Astrocyte (in vitro differentiated cells and primary cell): ENCODE measurements around the gene DCBLD1. TPM values are rescaled to one million over a fixed set of nuclear protein-coding genes. Genes with fewer than 3 reads are reported as not detected.

Experiments used
- DNase-seq: peaks from one replicate; pipeline ENCODE4 v3.0.0-alpha.2; 2010; ENCODE audit warnings: low read depth
- FAIRE-seq: peaks from 2 replicates; lab custom pipeline; 2011; peaks lifted over from hg19 to GRCh38; lab: Jason Lieb, UNC
- H2AFZ ChIP-seq: 2 replicates; pipeline ENCODE4 v1.6.0; 2012; ENCODE audit warnings: low read depth, low read length, inconsistent platforms
- H3K27ac ChIP-seq: 2 replicates; pipeline ENCODE4 v1.5.1; 2011; ENCODE audit warnings: low read depth, low read length, inconsistent platforms
- H3K27me3 ChIP-seq: 2 replicates; pipeline ENCODE4 v1.6.0; 2011; ENCODE audit warnings: low read length, inconsistent platforms; ENCODE audit not compliant: insufficient read depth
- H3K36me3 ChIP-seq: 2 replicates; pipeline ENCODE4 v1.5.1; 2011; ENCODE audit warnings: low read length, inconsistent platforms; ENCODE audit not compliant: insufficient read depth
- H3K4me1 ChIP-seq: 2 replicates; pipeline ENCODE4 v1.5.1; 2011; ENCODE audit warnings: low read length, inconsistent platforms; ENCODE audit not compliant: insufficient read depth
- H3K4me2 ChIP-seq: 2 replicates; pipeline ENCODE4 v1.6.0; 2012; ENCODE audit warnings: low read length, inconsistent platforms
- H3K4me3 ChIP-seq: 2 replicates; pipeline ENCODE4 v1.5.1; 2011; ENCODE audit warnings: low read depth, mild to moderate bottlenecking, low read length, inconsistent platforms; ENCODE audit not compliant: insufficient read depth
- H3K79me2 ChIP-seq: 2 replicates; pipeline ENCODE4 v1.6.0; 2012; ENCODE audit warnings: mild to moderate bottlenecking, low read length, inconsistent platforms; ENCODE audit not compliant: insufficient read depth
- H3K9ac ChIP-seq: 2 replicates; pipeline ENCODE4 v1.6.0; 2012; ENCODE audit warnings: mild to moderate bottlenecking, low read length, inconsistent platforms
- H3K9me3 ChIP-seq: 2 replicates; pipeline ENCODE4 v1.5.1; 2012; ENCODE audit warnings: low read depth, mild to moderate bottlenecking, low read length, inconsistent platforms; ENCODE audit not compliant: insufficient read depth
- H4K20me1 ChIP-seq: 2 replicates; pipeline ENCODE4 v1.6.0; 2012; ENCODE audit warnings: low read length, inconsistent platforms; ENCODE audit not compliant: insufficient read depth
- H3K27ac Mint-ChIP-seq: one replicate; pipeline ENCODE4 v1.8.0; 2021; ENCODE audit warnings: mild to moderate bottlenecking, mixed read lengths; ENCODE audit not compliant: unreplicated experiment
- H3K27me3 Mint-ChIP-seq: one replicate; pipeline ENCODE4 v1.8.0; 2021; ENCODE audit warnings: low read depth, mixed read lengths; ENCODE audit not compliant: unreplicated experiment
- H3K36me3 Mint-ChIP-seq: one replicate; pipeline ENCODE4 v1.8.0; 2021; ENCODE audit warnings: low read depth, mixed read lengths; ENCODE audit not compliant: unreplicated experiment
- H3K4me1 Mint-ChIP-seq: one replicate; pipeline ENCODE4 v1.8.0; 2021; ENCODE audit warnings: low read depth, mixed read lengths; ENCODE audit not compliant: unreplicated experiment
- H3K4me3 Mint-ChIP-seq: one replicate; pipeline ENCODE4 v1.8.0; 2021; ENCODE audit warnings: mild to moderate bottlenecking, moderate library complexity, mixed read lengths; ENCODE audit not compliant: unreplicated experiment
- H3K9me3 Mint-ChIP-seq: one replicate; pipeline ENCODE4 v1.8.0; 2021; ENCODE audit warnings: mild to moderate bottlenecking, mixed read lengths; ENCODE audit not compliant: unreplicated experiment
- CTCF ChIP-seq: IDR thresholded peaks from 2 replicates; pipeline ENCODE4 v1.5.1; 2011; ENCODE audit warnings: low read depth, mild to moderate bottlenecking, inconsistent platforms, low read length, moderate library complexity; ENCODE audit not compliant: insufficient read depth
- EZH2 ChIP-seq: IDR thresholded peaks from 2 replicates; pipeline ENCODE4 v1.6.1; 2012; ENCODE audit warnings: mild to moderate bottlenecking, low read length, inconsistent platforms; ENCODE audit not compliant: insufficient read depth
- total RNA-seq: library from RNA; stranded (reverse); gene quantifications from 2 replicates; pipeline ENCODE4 v1.2.1, GENCODE V29; 2021

Gene DCBLD1
- total RNA-seq, 1 donor from 2014 or later, result 36.8 TPM

GRCh38 chr6:117508450-117508971 is 26.0 kb downstream of the DCBLD1 start:
- Mint-ChIP-seq H3K4me3 (no peak overlapping the region), H3K4me1 (peaks cover 50% of the 10 kb centered on the region), H3K27me3 (no peaks in the 10 kb centered on the region), H3K27ac (no peak overlapping the region), H3K9me3 (no peaks in the 10 kb centered on the region), H3K36me3 (peaks cover 29% of the 10 kb centered on the region)
- Histone ChIP-seq H3K4me3 (no peak overlapping the region), H3K79me2 (peaks cover 66% of the 10 kb centered on the region), H3K9ac (no peak overlapping the region), H4K20me1 (no peaks in the 10 kb centered on the region), H3K27ac (no peak overlapping the region), H3K9me3 (no peaks in the 10 kb centered on the region), H3K36me3 (peaks cover 43% of the 10 kb centered on the region), H3K4me2 (no peak overlapping the region), H2AFZ (no peak overlapping the region), H3K4me1 (peaks cover 38% of the 10 kb centered on the region), H3K27me3 (no peaks in the 10 kb centered on the region)
- no peak for TF ChIP-seq EZH2
- DNase-seq, result no peak
- FAIRE-seq, result no peak

DNA sequence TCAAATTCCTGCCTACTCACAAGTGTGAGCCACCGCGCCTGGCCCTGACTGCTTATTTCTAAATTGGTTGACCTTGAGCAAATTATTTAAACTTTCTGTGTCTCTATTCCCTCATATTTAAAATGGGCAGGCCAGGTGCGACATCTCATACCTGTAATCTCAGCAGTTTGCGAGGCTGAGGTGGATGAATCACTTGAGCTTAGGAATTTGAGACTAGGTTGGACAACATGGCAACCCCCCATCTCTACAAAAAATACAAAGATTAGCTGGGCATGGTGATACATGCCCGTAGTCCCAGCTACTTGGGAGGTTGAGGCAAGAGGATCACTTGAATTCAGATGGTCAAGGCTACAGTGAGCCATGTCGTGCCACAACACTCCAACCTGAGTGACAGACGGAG is 26.5 kb downstream of the DCBLD1 start:
- H3K79me2 ChIP-seq, result peaks cover 65% of the 10 kb centered on the region
- Mint-ChIP-seq H3K4me1 (peaks cover 53% of the 10 kb centered on the region), H3K4me3 (no peak overlapping the region), H3K9me3 (no peaks in the 10 kb centered on the region), H3K36me3 (peaks cover 25% of the 10 kb centered on the region), H3K27ac (no peak overlapping the region), H3K27me3 (no peaks in the 10 kb centered on the region)
- H3K27me3 ChIP-seq, result no peaks in the 10 kb centered on the region
- DNase-seq (no peak), FAIRE-seq (no peak)
- H4K20me1 ChIP-seq, result no peaks in the 10 kb centered on the region
- H2AFZ ChIP-seq, result no peak overlapping the region
- no peak overlapping the region for H3K4me3 ChIP-seq
- peaks cover 38% of the 10 kb centered on the region for H3K36me3 ChIP-seq
- no peaks in the 10 kb centered on the region for H3K9me3 ChIP-seq
- H3K27ac ChIP-seq, result no peak overlapping the region
- no peak for TF ChIP-seq CTCF
- H3K4me2 ChIP-seq, result no peak overlapping the region
- no peak overlapping the region for H3K9ac ChIP-seq
- H3K4me1 ChIP-seq, result peaks cover 42% of the 10 kb centered on the region

DNA sequence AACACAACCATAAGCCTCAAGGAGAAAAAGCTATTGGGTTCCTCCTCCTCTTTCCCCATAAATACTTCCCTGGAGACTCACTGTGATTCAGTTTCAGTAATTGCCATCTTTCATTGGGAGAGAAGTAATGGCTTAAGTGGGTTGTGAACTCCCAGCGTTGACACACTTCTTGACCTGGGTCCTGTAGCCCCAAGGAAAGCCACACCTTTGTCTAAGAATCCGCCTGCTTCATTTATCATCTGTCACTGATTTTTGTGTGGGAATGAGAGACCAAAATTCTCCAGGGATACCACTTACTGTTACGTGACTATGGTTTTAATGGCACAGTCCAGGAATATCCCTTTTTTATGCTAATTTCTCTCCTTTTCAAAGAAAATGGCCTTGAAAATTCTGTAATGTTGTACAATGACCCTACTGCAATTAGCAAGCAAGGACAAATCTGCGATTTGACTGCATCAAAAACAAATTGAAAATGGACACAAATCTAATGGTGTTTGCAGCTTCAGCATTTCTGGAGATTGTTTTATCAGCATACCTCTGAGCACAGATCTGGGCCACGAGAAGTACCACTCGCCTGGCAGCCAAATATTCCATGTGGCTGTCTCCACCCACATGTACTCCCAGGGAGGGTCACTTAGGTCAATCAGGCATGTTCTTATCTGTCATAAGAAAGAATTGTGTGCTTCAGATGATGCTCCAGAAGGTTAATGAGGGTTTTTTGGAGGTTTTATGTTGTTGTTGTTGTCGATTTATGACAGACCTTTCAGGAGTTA is 29.8 kb downstream of the DCBLD1 start:
- Histone ChIP-seq H2AFZ (no peak overlapping the region), H3K27ac (no peak overlapping the region), H3K4me2 (no peak overlapping the region), H3K79me2 (peaks cover 69% of the 10 kb centered on the region), H3K4me1 (peaks cover 37% of the 10 kb centered on the region), H3K27me3 (no peaks in the 10 kb centered on the region), H4K20me1 (no peaks in the 10 kb centered on the region), H3K9ac (no peak overlapping the region), H3K9me3 (no peaks in the 10 kb centered on the region), H3K4me3 (no peak overlapping the region), H3K36me3 (peaks cover 20% of the 10 kb centered on the region)
- Mint-ChIP-seq H3K4me3 (no peak overlapping the region), H3K4me1 (peaks cover 37% of the 10 kb centered on the region), H3K36me3 (peaks cover 23% of the 10 kb centered on the region), H3K27me3 (no peaks in the 10 kb centered on the region), H3K27ac (no peak overlapping the region), H3K9me3 (peaks cover 4% of the 10 kb centered on the region)
- FAIRE-seq (peak; percentile 13), DNase-seq (peak; percentile 66)
- TF ChIP-seq EZH2 (no peak), CTCF (no peak)
